ENCODE data around the gene SYNJ2.

Gene SYNJ2

DNA sequence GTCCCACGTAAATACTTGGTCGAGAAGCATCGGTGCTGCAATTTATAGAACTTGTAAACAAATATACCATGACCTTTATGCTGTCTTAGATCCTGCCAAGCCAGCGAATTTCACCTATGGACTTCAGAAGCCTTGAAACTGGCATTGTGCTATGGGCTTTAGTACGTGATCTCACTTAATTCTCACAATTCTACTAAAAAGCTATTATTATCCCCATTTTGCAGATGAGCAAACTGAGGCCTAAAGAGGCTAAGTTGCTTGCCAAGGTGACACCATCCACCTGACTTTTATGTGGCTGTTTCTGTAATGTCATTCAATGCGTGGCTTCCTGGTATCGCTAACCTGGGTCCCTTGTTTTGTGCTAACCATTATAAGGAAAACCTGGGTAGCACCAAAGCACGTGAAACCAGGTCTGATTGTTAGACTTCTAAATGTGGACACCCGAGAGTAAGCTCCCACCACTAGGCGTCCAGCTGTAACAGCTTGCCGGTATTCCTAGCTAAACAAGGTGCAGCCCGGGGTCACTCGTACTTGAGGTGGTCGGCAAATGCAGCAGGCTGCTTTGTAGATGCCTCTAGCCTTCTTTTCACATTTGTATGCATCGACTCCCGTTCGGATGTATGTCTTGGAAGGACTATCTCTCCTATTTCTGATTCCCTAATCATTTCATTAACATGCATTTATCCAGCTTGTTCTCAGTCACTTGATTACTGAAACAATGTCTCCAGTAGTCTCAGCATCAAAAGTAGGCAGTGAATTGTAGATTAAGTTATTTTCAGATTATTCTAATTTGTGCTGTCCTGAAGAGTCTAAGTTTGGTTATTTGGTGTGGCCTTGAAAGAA lies 1.1 kb downstream of the SYNJ2 start:
- no peak for DNase-seq

DNA sequence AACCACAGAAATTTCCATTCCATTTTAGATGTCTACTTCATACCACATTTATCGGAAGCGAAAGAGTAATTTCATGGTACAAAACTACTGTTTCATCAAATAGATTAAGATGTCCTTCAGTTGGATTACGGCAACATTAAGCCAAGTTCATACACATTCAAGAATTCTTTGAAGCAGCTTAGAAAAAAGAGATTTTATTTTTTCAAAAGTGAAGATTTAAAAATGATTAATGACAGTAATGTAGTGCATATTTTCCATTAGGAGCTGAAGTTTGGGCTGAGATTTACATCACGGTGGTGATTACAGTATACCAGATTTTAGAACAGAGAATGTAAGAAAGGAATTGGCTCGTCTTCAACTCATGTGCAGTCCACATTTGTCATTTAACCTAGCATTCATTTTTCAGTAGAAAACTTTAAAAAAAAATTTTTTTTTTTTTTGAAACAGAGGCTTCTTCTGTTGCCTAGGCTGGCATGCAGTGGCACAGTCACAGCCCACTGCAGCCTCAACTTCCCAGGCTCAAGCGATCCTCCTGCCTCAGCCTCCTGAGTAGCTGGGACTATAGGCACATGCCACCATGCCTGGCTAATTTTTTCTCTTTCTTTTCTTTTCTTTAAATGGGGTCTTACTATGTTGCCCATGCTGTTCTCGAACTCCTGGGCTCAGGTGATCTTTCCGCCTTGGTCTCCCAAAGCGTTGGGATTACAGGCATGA lies 1.9 kb downstream of the SYNJ2 start:
- no peak for DNase-seq

DNA sequence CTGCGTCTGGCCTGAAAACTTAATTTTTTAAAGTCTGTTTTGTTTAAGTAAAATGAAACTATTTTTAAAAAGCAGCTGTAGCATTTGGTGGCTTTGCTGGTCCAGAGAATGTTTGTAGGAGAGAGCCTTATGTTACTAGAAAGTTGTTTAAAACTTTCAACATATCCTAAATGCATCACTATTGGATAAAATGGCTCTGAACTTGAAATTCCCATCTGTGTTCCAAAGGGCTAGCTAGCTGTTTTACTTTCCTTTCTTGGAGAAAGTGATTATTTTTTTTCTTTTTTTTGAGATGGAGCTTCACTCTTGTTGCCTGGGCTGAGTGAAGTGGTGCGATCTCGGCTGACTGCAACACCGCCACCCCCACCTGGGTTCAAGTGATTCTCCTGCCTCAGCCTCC lies 2.5 kb downstream of the SYNJ2 start:
- DNase-seq, result no peak

DNA sequence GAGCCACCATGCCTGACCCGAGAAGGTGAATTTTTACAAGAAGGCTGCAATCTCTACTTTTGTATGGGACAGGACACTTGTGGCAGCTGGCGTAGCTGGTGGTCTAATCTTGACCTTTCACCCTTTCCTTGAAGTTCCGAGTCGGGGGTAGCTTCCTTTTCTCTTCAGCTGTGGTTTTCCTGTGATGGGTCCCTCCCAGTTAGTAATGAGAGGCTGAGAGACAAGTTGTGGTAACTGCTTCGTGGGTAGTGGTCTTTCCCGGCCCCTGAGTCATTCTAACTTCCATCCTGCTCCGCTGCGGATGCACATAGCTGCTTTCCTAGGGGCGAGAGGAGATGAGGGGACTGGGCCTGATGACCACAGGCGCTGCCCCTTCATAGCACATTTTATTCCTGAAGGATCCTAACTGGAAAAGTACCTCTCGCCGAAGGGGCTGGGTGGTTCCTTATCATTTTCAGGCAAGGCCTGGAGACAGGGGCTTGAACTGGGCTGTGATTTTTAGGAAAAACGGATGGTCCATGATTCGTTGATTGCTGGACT lies 3.1 kb downstream of the SYNJ2 start:
- peak; percentile 67 for DNase-seq

DNA sequence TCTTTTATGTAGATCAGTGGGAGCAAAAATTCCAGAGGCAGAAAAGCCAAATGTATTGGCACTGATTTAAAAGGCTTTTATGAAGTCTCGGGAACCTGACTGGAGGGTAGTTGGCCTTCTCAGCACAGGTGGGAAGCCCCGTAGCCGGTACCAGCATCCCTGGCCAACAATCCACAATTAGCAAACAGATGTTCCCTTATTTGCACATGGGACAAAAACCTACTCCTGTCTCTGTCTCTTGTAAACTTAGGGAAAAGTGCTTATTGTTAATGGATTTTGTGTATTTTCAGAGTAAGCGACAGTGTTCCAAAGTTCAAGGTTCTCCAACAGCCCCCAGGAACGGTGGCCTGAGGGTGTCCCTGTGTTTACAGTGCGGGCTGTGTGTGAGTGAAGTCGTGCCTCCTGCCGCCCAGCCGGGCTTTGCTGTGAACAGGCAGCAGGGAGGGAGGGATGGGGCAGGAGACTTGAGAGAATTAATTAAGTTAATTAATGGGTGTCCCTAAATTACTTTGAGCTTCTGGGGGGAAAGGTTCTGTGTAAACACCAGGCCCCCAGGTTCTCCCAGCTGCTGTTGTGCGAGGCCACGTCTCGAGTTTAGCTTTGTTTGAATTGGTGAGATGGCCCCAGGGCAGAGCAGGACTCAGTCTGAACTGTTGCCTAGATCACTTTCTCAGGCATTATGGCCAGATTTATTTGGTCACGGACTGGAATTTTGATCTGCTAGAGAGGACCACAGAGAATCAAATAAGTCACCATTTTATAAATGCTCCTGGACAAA lies 3.9 kb downstream of the SYNJ2 start:
- no peak for DNase-seq

DNA sequence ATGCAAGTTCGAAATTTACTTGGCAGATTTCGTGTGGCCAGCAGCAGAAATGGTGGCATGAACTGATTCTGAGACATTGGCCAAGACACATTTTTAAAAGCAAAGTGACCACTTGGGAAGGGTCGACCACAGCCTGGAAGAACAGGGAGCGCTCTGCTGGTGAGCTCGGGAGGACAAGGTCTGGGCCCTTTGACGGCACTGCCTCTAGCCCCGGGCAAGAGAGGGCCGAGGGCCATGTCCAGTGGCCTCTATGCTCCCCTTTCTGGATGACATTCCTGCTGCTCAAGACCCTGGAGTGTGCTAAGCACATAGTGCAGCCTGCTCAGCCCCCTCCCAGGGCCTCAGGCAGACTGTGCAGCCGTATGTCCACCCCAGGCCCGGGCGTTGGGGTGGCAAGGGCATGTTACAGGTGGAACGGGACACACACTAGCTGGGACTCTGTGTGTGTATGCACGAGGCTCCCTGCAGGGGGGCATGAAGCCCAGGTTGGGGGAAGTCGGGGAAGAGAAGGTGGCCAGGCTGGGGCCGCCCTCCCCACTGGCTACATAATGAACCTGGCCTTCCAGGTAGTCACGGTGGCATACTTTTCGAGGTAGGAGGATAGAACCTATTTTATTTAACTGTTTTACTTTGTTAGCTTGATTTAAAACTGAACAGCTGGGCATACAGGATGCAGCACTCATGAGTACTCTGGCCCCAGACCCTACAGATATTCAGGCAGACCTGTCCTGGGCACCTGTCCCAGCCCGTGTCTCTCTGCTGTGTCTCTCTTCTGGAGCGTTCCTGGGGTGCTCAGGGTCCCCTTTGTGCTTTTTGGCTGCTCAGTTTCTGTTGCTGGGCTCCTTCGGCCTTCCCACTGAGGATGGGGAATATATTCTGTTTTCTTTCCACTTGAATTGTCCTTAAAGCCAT lies 6.4 kb downstream of the SYNJ2 start:
- no peak for DNase-seq

DNA sequence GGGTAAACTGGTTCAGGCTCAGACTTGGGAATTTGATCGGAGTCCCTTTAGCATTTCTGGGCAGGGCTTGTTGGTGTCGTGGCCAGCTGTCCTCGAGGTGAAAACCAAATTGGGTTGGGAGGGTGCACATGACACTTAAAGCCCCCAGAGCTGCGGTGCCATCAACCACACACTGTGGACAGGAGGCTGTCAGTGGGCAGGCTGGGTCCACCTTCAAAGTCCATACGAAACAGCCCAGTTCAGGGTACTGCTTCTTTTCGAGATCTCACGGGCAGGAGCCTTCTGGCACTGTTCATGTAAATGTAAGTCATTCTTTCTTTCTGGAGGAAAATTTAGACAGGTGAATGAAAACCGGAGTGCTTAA lies 7.0 kb downstream of the SYNJ2 start:
- DNase-seq, result no peak

DNA sequence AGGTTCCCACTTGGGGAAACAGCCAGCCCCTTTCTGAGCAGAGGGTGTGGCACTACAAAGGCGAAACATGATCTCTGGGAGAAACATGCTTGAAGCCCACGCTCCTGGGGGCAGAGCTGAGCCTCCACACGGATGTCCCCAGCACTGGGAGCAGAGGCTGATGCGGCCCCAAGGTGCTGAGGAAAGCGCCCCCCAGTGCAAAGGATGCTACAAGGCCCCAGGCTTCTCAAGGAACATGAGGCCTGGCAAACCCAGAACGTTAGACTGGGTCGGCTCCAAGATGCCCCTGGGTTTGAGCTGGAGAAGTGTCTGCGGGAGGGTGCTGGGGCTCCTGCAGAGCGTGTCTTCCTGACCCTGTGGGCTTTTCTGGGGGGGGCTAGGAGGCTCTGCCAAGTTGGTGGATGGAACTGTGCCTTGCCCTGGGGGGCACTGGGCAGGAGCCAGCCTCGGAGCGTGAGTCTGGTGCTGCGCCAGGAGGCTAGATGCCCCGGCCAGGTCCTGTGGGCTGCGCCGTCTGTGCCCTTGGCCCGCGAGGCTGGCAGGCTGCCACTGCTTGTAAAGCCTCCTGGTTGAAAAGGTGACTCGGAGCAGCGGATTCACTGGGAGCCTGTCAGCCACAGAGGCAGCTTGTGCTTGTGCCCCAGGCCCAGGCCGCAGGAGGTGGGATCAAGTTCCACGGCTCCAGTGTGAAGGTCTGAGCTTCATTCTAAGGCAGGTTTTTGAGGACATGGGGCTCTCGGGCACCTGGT lies 8.1 kb downstream of the SYNJ2 start:
- no peak for DNase-seq

DNA sequence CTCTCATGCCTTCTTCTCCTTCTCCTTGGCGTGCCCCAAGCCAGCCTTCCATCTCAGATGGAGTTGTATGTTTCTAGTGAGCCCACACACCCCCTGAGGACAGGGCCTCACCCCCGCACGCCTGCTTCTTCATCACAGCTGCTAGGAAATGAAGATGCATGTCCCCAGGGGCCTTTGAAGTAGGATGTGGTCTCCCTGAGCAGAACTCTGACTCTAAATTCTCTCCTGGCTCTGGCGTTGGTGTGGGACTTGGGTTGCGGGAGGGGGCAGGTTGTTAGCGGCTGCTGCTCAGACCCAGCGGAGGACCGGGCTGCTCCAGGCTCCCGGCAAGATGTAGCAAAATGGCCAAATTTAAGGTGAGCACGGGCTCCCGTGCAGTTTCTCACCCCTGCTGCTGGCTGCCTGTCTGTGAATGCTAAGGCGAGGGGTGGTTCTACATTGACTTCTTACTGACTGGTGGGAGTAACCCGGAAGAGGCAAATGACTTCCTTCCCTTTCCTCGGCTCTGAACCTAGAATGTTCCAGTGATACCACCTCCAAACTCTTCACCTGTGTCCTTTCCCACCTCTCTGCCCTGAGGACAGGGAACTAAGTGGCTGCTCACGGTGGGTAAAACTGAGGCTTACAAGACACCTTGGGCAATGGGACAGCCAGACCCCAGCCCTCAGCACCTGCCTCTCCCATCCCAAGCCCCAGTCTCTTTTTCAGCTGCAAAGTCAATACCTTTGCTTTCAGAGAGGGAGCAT lies 8.8 kb downstream of the SYNJ2 start:
- no peak for DNase-seq

DNA sequence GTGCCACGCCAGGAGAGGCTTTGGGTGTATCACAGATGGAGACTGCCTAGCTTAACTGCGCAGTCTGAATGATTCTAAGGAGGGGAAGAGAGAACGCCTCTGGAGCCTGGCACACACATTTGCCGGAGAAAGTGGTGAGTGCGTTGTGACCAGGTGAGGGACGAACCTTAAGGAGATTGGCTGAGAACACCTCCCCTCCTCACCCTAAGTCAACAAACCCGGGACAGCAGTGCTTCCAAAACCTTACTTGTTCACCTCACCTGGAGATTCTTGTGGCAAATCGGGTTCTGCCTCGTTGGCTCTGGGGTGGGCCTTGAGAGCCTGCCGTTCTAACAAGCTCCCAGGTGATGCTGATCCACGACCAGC lies 9.4 kb downstream of the SYNJ2 start:
- DNase-seq, result no peak

DNA sequence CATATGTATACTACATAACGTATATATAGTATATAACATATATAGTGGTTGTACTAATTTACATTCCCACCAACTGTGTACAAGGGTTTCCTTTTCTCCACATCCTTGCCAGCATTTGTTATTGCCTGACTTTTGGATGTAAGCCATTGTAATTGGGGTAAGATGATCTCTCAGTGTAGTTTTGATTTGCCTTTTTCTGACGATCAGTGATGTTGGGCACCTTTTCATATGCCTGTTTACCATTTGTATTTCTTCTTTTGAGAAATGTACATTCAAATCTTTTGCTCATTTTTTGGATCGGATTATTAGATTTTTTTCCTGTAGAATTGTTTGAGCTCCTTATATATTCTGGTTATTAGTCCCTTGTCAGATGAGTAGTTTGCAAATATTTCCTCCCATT lies 11.4 kb downstream of the SYNJ2 start:
- DNase-seq, result no peak

DNA sequence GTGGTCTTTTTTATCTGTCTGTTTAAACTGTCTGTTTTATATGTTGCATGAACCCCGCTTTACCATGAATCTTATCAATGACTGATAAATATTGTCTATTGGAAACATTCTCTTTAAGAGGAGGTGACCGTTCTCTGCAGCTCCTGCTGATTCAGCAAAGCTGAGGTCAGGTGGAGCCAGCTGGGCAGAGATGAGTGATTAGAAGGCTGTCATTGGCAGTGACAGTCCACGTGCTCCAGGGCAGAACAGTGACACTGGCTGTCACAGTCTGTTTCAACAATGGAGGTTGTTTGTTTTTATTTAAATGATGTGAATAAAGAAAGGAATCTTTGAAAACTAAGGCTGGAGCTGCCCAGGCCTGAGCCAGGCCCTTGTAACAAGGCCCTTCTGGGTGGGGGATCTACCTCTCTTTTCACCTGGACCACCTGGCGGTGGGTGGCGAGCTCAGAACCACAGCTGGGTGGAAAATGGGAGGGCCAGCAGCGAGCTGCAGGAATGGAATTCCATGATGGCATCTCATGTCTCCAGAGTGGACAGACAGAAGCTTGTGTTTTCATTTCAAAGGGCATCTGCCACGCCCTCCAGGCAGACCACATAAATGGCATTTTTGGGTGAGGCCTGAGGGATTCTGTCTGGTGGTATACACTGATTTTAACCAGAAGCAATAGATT lies 12.6 kb downstream of the SYNJ2 start:
- no peak for DNase-seq

DNA sequence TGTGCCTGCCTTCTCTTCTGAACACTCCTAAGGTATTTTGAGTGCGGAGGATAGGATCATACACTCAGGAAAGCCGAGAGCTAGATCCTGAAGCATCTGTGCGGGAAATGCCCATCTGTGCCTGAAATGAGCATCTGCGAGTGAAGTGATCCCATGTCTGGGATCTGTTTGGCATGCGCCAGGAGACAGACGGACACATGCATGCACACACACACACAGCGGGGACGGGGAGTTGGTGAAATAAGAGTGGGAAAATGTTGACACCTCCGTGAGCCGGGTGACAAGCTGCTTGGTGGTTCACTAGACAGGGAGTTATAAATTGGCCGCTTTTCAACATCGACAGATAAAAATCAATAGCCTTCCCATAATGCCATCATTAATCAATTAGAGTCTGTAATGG lies 13.8 kb downstream of the SYNJ2 start:
- no peak for DNase-seq

DNA sequence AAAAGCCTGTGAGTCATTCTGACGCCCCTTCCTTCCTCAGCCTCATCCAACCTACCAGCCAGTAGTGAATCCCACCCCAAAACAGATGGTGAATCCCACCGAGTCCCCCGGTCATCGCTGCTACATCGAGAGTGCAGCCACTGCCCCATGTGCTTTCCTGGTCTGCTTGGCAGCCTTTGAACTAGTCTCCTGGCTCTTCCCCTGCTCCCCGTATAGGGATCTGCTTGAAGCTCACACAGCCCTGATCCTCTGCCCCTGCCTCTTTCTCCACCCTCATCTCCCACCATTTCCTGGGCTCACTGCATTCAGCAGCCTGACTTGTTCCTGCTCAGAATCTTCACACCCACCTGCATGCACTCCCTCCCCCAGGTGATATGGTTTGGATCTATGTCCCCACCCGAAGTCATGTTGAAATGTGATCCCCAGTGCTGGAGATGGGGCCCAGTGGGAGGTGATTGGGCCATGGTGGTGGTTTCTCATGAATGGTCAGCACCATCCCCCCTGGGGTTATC lies 14.6 kb downstream of the SYNJ2 start:
- DNase-seq, result no peak

DNA sequence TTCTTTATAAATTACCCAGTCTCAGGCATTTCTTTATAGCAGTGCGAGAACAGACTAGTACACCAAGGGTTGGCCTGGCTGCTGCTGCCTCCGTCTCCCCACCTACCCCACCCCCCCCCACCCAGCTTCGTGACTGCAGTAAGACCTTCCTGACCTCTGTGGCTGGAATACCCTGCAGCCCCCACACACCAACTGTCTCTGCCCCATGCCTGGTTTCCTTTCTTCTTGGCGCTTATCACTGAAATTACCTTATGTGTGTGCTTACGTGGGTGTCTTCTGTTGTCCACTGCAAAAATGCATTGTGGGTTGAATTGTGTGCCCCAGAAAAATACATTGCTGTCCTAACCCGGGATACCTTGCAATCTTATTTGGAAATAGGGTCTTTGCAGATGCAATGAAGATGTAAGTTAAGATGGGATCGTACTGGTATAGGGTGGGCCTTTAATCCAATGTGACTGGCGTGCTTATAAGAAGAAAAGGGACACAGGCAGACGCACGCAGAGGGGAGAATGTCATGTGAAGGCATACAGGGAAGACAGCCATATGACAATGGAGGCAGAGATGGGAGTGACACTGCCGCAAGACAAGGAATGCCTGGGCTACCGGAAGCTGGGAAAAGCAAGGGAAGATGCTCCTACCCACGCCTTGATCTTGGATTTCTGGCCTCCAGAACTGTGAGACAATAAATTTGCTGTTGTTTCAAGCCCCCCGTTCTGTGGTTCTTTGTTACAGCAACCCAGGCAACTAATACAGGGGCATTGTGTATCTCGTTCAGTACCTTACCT lies 15.4 kb downstream of the SYNJ2 start:
- no peak for DNase-seq

DNA sequence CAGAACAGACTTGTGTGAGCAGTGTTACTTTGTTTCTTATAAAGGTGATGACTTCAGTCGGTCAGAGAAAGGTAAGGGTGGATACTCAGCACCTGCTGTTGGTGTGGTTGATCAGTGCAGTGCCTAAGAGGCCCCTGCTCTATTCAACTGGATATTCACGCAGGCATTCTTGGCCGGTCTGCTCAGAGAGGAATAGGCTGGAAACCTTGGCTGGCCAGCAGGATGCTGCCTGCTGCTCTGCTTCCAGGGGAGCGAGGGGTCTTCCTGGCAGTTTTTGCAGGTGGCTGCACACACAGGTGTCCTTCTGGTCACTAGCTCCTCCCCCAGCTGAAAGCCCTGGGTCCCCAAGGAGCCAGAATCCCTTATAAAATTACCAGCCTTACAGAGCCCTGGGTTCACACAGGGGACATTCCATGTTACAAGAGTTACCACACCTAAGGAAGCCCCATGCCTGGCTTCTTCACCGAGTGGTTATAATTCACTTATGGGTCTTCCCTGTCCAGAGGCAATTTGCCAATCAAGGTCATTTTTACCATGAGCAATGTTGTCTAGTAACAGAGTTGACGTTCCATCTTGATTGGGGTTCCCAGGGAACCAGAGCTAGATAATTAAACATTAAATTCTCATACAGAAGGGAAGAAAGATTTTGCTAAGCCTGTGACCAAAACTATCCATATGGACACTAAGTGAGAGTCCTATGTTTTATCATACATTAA lies 16.4 kb downstream of the SYNJ2 start:
- DNase-seq, result no peak

DNA sequence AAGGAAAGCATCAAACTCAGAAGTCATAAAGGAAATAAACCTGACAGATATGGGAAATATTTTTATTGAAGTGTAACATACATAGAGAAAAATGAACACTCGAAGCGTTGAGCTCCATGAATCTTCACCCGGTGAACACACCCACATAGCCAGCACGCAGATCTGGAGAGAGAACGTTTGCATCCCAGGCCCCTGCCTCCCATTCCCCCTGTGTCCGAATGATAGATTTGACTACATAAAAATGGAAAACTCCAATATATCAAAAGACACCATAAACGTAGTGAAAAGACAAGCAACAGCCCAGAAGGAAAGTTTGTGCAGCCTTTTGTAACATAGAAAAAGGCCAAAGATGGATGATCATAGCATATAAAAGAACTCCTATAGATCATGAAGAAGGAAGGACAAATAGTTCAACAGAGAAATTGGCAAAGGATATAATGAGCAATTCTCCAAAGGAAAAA lies 17.1 kb downstream of the SYNJ2 start:
- no peak for DNase-seq
